HepG2 (cell line): ENCODE results near the gene LMOD1. TPM values are rescaled to one million over a fixed set of nuclear protein-coding genes. Genes with fewer than 3 reads are reported as not detected.
A peak's percentile ranks its signal among the peaks of the same experiment; 100 is the strongest.

Experiments used
- MEIS1 ChIP-seq: sonication (generic); formaldehyde crosslinking; IDR thresholded peaks from 2 replicates; pipeline ENCODE4 v1.9.0; 2021; ENCODE audit warnings: mild to moderate bottlenecking, missing genetic modification reagents, moderate library complexity, borderline replicate concordance
- ZNF460 ChIP-seq: sonication (generic); formaldehyde crosslinking; IDR thresholded peaks from 2 replicates; pipeline ENCODE4 v1.5.1; 2020; ENCODE audit warnings: missing genetic modification reagents, mild to moderate bottlenecking, borderline replicate concordance
- ZNF562 ChIP-seq: sonication (generic); formaldehyde crosslinking; IDR thresholded peaks from 2 replicates; pipeline ENCODE4 v1.8.0; 2022; ENCODE audit warnings: missing genetic modification reagents, borderline replicate concordance
- polyA plus RNA-seq, 8 experiments: library from polyadenylated mRNA; depleted of rRNA in 3 of 8; stranded (reverse) in 7 of 8; unstranded in 1 of 8; fragments of >200 nt; fragmentation: Illumina TruSeq in 4 of 8; extraction: Trizol in 4 of 8; gene quantifications; 2 replicates each; pipeline versions ENCODE4 v1.2.1 to v1.2.3, GENCODE V29; 2011 to 2016; ENCODE audit warnings: low read depth in 4 of 8, missing spikeins in 1 of 8, mixed read lengths in 1 of 8; ENCODE audit not compliant: insufficient read depth in 1 of 8
- total RNA-seq, 5 experiments: library from RNA; depleted of rRNA; stranded (reverse); fragments of >200 nt; fragmentation: Illumina TruSeq; extraction: Trizol; gene quantifications; 2 replicates each; pipeline ENCODE4 v1.2.3, GENCODE V29; 2016; ENCODE audit warnings: low read depth in 1 of 5
- TF ChIP-seq, protein P1 (sequence below): sonication (generic); formaldehyde crosslinking; IDR thresholded peaks from 2 replicates; pipeline ENCODE4 v1.4.0; 2020; ENCODE audit warnings: mild to moderate bottlenecking, missing genetic modification reagents
- TF ChIP-seq, protein P2 (sequence below): IDR thresholded peaks from 2 replicates; pipeline ENCODE4 v1.6.1; 2016; ENCODE audit warnings: missing genetic modification reagents, missing compliant biosample characterization
- TF ChIP-seq, protein P3 (sequence below): sonication (generic); formaldehyde crosslinking; IDR thresholded peaks from 2 replicates; pipeline ENCODE4 v1.4.0; 2020; ENCODE audit warnings: missing genetic modification reagents
- TF ChIP-seq, protein P4 (sequence below): sonication (generic); formaldehyde crosslinking; IDR thresholded peaks from 2 replicates; pipeline ENCODE4 v1.5.1; 2020; ENCODE audit warnings: missing genetic modification reagents, mild to moderate bottlenecking, borderline replicate concordance
- TF ChIP-seq, protein P5 (sequence below): sonication (generic); formaldehyde crosslinking; IDR thresholded peaks from 2 replicates; pipeline ENCODE4 v1.5.0; 2020; ENCODE audit warnings: missing genetic modification reagents, mild to moderate bottlenecking, borderline replicate concordance
- TF ChIP-seq, protein P6 (sequence below): IDR thresholded peaks from 2 replicates; pipeline ENCODE4 v1.6.1; 2016; ENCODE audit warnings: low read depth, missing genetic modification reagents, missing compliant biosample characterization

The LMOD1 gene
- total and polyA plus RNA-seq, 2 of the 13 experiments (the other 11 are each of a cell fraction or from before 2014, with no cell fraction given): not detected

DNA sequence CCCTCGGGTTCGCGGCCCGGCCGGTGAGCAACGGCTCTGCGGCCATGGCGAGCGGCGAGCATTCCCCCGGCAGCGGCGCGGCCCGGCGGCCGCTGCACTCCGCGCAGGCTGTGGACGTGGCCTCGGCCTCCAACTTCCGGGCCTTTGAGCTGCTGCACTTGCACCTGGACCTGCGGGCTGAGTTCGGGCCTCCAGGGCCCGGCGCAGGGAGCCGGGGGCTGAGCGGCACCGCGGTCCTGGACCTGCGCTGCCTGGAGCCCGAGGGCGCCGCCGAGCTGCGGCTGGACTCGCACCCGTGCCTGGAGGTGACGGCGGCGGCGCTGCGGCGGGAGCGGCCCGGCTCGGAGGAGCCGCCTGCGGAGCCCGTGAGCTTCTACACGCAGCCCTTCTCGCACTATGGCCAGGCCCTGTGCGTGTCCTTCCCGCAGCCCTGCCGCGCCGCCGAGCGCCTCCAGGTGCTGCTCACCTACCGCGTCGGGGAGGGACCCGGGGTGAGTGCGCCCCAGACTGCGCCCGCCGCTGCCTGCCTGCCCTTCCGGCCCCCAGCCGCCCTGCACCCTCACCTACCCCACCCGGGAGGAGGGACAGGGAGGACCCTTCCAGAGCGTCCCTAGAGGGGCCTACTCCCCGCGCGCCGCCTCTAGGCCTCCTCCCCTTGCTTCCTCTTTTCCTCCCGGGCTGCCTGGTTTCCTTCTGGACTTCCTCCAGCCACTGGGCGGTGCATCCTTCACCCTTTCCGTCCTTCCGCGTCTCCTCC lies 36.5 kb upstream of the LMOD1 start, which contains the start of gene RNPEP (continued):
- no peak for TF ChIP-seq ZNF460 (CRISPR knock-in tag)
- TF ChIP-seq, protein P1, sequence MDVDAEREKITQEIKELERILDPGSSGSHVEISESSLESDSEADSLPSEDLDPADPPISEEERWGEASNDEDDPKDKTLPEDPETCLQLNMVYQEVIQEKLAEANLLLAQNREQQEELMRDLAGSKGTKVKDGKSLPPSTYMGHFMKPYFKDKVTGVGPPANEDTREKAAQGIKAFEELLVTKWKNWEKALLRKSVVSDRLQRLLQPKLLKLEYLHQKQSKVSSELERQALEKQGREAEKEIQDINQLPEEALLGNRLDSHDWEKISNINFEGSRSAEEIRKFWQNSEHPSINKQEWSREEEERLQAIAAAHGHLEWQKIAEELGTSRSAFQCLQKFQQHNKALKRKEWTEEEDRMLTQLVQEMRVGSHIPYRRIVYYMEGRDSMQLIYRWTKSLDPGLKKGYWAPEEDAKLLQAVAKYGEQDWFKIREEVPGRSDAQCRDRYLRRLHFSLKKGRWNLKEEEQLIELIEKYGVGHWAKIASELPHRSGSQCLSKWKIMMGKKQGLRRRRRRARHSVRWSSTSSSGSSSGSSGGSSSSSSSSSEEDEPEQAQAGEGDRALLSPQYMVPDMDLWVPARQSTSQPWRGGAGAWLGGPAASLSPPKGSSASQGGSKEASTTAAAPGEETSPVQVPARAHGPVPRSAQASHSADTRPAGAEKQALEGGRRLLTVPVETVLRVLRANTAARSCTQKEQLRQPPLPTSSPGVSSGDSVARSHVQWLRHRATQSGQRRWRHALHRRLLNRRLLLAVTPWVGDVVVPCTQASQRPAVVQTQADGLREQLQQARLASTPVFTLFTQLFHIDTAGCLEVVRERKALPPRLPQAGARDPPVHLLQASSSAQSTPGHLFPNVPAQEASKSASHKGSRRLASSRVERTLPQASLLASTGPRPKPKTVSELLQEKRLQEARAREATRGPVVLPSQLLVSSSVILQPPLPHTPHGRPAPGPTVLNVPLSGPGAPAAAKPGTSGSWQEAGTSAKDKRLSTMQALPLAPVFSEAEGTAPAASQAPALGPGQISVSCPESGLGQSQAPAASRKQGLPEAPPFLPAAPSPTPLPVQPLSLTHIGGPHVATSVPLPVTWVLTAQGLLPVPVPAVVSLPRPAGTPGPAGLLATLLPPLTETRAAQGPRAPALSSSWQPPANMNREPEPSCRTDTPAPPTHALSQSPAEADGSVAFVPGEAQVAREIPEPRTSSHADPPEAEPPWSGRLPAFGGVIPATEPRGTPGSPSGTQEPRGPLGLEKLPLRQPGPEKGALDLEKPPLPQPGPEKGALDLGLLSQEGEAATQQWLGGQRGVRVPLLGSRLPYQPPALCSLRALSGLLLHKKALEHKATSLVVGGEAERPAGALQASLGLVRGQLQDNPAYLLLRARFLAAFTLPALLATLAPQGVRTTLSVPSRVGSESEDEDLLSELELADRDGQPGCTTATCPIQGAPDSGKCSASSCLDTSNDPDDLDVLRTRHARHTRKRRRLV (CRISPR knock-in tag): no peak
- no peak for TF ChIP-seq ZNF562 (CRISPR knock-in tag)
- no peak for TF ChIP-seq MEIS1 (CRISPR knock-in tag)
- TF ChIP-seq, protein P2, sequence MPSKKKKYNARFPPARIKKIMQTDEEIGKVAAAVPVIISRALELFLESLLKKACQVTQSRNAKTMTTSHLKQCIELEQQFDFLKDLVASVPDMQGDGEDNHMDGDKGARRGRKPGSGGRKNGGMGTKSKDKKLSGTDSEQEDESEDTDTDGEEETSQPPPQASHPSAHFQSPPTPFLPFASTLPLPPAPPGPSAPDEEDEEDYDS (CRISPR knock-in tag): 0 out of 2 replicates have a peak, but pooled peaks have one; percentile 14
- TF ChIP-seq, protein P3, sequence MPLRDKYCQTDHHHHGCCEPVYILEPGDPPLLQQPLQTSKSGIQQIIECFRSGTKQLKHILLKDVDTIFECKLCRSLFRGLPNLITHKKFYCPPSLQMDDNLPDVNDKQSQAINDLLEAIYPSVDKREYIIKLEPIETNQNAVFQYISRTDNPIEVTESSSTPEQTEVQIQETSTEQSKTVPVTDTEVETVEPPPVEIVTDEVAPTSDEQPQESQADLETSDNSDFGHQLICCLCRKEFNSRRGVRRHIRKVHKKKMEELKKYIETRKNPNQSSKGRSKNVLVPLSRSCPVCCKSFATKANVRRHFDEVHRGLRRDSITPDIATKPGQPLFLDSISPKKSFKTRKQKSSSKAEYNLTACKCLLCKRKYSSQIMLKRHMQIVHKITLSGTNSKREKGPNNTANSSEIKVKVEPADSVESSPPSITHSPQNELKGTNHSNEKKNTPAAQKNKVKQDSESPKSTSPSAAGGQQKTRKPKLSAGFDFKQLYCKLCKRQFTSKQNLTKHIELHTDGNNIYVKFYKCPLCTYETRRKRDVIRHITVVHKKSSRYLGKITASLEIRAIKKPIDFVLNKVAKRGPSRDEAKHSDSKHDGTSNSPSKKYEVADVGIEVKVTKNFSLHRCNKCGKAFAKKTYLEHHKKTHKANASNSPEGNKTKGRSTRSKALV (CRISPR knock-in tag): peak; percentile 76
- TF ChIP-seq, protein P4, sequence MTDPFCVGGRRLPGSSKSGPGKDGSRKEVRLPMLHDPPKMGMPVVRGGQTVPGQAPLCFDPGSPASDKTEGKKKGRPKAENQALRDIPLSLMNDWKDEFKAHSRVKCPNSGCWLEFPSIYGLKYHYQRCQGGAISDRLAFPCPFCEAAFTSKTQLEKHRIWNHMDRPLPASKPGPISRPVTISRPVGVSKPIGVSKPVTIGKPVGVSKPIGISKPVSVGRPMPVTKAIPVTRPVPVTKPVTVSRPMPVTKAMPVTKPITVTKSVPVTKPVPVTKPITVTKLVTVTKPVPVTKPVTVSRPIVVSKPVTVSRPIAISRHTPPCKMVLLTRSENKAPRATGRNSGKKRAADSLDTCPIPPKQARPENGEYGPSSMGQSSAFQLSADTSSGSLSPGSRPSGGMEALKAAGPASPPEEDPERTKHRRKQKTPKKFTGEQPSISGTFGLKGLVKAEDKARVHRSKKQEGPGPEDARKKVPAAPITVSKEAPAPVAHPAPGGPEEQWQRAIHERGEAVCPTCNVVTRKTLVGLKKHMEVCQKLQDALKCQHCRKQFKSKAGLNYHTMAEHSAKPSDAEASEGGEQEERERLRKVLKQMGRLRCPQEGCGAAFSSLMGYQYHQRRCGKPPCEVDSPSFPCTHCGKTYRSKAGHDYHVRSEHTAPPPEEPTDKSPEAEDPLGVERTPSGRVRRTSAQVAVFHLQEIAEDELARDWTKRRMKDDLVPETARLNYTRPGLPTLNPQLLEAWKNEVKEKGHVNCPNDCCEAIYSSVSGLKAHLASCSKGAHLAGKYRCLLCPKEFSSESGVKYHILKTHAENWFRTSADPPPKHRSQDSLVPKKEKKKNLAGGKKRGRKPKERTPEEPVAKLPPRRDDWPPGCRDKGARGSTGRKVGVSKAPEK (CRISPR knock-in tag): 0 out of 2 replicates have a peak, but pooled peaks have one; percentile 50
- TF ChIP-seq, protein P5, sequence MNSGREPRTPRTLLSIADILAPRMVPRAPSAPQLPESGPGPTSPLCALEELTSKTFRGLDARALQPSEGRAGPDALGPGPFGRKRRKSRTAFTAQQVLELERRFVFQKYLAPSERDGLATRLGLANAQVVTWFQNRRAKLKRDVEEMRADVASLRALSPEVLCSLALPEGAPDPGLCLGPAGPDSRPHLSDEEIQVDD: 0 out of 2 replicates have a peak, but pooled peaks have one; percentile 24
- TF ChIP-seq, protein P6, sequence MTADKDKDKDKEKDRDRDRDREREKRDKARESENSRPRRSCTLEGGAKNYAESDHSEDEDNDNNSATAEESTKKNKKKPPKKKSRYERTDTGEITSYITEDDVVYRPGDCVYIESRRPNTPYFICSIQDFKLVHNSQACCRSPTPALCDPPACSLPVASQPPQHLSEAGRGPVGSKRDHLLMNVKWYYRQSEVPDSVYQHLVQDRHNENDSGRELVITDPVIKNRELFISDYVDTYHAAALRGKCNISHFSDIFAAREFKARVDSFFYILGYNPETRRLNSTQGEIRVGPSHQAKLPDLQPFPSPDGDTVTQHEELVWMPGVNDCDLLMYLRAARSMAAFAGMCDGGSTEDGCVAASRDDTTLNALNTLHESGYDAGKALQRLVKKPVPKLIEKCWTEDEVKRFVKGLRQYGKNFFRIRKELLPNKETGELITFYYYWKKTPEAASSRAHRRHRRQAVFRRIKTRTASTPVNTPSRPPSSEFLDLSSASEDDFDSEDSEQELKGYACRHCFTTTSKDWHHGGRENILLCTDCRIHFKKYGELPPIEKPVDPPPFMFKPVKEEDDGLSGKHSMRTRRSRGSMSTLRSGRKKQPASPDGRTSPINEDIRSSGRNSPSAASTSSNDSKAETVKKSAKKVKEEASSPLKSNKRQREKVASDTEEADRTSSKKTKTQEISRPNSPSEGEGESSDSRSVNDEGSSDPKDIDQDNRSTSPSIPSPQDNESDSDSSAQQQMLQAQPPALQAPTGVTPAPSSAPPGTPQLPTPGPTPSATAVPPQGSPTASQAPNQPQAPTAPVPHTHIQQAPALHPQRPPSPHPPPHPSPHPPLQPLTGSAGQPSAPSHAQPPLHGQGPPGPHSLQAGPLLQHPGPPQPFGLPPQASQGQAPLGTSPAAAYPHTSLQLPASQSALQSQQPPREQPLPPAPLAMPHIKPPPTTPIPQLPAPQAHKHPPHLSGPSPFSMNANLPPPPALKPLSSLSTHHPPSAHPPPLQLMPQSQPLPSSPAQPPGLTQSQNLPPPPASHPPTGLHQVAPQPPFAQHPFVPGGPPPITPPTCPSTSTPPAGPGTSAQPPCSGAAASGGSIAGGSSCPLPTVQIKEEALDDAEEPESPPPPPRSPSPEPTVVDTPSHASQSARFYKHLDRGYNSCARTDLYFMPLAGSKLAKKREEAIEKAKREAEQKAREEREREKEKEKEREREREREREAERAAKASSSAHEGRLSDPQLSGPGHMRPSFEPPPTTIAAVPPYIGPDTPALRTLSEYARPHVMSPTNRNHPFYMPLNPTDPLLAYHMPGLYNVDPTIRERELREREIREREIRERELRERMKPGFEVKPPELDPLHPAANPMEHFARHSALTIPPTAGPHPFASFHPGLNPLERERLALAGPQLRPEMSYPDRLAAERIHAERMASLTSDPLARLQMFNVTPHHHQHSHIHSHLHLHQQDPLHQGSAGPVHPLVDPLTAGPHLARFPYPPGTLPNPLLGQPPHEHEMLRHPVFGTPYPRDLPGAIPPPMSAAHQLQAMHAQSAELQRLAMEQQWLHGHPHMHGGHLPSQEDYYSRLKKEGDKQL: no peak; the same call in 1 of the 2 replicates
